ENCODE measurements around the gene FLT3.

The FLT3 gene

DNA sequence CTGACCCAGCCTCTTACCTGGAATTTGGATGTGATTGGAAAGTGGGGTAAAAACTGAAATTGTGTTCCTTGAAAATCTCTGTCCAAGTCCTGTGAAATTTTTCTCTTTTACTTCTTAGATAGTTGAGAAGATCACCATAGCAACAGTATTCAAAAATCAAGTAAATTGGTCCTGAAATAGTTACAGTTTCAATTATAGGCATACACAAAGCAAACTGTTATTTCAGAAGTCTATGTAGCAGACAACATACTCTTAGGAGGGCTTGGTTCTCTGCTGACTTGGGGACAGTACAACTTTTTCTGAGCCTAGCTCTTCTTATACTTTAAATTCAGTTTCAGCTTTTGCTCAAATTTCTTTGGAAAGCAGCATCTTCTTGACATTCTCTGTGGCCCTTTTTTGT, 73.3 kb downstream of the FLT3 start:
- TF ChIP-seq, protein P1, sequence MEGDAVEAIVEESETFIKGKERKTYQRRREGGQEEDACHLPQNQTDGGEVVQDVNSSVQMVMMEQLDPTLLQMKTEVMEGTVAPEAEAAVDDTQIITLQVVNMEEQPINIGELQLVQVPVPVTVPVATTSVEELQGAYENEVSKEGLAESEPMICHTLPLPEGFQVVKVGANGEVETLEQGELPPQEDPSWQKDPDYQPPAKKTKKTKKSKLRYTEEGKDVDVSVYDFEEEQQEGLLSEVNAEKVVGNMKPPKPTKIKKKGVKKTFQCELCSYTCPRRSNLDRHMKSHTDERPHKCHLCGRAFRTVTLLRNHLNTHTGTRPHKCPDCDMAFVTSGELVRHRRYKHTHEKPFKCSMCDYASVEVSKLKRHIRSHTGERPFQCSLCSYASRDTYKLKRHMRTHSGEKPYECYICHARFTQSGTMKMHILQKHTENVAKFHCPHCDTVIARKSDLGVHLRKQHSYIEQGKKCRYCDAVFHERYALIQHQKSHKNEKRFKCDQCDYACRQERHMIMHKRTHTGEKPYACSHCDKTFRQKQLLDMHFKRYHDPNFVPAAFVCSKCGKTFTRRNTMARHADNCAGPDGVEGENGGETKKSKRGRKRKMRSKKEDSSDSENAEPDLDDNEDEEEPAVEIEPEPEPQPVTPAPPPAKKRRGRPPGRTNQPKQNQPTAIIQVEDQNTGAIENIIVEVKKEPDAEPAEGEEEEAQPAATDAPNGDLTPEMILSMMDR (conservative IDR thresholded peaks at IDR 0.05; ENCODE audit: control insufficient read depth, insufficient read depth, low read depth, low read length): no peak
- no peak overlapping the region for H3K4me3 ChIP-seq (ENCODE audit: control insufficient read depth, low read depth, low read length)
- no peak for DNase-seq (ENCODE audit: low read depth)

DNA sequence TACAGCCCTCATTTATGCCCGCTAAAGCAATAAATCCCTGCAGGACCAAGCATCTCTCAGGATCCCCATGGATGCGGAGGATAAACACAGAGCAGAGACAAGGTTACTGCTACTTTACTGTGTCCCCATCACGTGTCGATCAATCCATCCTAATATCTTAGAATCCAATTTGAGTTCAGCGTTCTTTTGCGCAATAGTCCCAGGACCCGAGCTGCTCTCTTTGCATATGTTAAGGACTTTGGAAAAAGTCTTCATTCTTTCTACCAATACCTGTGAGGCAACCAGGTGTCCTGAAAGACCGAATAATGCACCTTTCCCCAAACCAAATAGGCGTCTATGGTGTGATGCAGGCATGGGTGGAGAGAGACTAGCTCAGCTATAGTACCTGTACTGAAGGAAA, 73.9 kb downstream of the FLT3 start:
- no peak overlapping the region for H3K4me3 ChIP-seq (ENCODE audit: control insufficient read depth, low read depth, low read length)
- TF ChIP-seq, protein P1 (conservative IDR thresholded peaks at IDR 0.05; ENCODE audit: control insufficient read depth, insufficient read depth, low read depth, low read length): no peak
- DNase-seq (ENCODE audit: low read depth): no peak

DNA sequence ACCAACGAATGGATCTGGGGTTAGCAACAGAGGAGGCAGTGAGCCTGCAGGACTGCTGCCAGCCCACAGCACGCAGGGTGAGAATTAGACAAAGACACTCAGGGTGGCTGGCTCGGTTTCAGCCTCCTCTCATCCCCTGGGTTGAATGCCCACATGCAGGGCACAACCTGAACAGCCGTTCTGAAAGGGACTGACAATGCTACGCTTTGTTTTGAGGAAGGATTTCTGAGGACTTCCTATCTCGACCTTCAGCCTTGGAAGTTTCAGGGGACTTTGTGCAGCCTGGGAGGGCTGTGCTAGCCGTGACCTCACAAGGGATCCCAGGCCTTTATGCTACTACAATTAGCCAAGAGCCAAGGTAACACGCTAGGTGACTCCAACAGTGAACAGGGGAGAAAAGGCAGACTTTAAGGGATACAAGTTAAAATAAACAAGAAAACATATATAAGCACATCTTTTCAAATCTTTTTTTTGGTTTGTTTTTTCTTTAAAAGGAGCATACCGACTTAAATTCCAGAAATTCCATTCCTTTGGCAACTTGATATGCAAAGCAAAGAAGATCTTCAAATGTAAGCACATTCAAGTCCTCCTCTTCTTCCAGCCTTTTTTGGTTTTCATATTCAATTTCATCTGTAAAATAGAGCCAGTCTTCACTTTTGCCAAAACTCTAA, 77.4 kb downstream of the FLT3 start:
- DNase-seq (ENCODE audit: low read depth): no peak

DNA sequence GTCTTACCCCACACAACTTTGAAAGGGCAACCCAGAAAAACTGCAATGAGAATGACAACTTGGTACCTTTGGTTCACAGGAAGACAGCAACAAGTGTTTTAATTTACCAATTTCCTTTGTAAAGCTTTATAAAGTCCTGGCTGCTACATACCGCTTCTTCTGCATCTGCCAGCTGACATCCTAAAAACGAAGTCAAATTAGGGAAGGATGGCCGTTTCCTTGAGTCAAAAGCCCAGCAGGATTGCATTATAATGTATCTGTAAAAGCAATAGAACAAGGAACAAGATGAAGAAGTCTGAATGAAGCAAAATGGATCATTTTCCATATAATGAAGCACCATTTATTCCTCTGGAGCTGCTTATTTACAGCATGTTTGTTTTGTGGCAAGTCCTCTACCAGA, 86.1 kb downstream of the FLT3 start:
- DNase-seq (ENCODE audit: low read depth): no peak
- TF ChIP-seq, protein P1 (conservative IDR thresholded peaks at IDR 0.05; ENCODE audit: control insufficient read depth, insufficient read depth, low read depth, low read length): no peak
- H3K4me3 ChIP-seq (ENCODE audit: control insufficient read depth, low read depth, low read length): no peak overlapping the region

More for the DNA sequence above, 77.4 kb downstream of the FLT3 start:
- H3K4me3 ChIP-seq (ENCODE audit: control insufficient read depth, low read depth, low read length): no peak overlapping the region
- TF ChIP-seq, protein P1 (conservative IDR thresholded peaks at IDR 0.05; ENCODE audit: control insufficient read depth, insufficient read depth, low read depth, low read length): no peak

DNA sequence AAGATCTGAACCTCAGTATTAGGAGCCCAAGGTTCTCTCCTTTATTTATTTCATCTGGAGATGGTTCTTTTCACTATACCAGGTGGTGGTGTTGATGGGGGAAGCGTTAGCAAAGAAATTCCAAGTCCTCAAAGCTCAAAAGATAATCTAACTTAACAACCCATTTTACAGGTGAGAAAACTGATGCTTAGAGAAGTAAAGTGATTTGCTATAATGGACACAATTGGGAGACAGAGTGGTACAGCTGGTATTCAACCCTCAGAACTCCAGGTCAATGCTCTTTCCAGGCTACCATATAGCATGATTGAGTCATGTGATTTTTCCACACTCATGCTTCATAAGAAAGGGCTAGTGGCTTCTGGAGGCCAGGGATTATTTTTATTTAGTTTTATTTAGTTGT, 86.9 kb downstream of the FLT3 start:
- no peak overlapping the region for H3K4me3 ChIP-seq (ENCODE audit: control insufficient read depth, low read depth, low read length)
- no peak for DNase-seq (ENCODE audit: low read depth)
- TF ChIP-seq, protein P1 (conservative IDR thresholded peaks at IDR 0.05; ENCODE audit: control insufficient read depth, insufficient read depth, low read depth, low read length): no peak

DNA sequence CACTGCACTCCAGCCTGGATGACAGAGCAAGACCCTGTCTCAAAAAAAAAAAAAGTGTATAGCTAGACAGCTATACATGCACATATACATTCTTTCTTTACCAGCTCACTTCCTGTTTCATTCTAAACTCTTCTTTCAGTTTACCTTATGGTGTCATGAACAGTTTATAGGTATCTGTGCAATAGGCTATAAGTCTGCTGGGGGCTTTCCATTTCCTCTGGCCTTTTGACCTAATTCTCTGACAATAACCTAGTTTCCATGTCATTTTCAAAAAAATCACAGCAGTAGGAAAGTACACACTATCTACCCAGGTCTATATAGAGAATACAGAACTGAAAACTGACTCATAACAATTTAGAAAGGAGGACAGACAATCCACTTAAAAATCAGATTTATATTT, 87.5 kb downstream of the FLT3 start:
- no peak for DNase-seq (ENCODE audit: low read depth)
- H3K4me3 ChIP-seq (ENCODE audit: control insufficient read depth, low read depth, low read length): no peak overlapping the region
- TF ChIP-seq, protein P1 (conservative IDR thresholded peaks at IDR 0.05; ENCODE audit: control insufficient read depth, insufficient read depth, low read depth, low read length): no peak

DNA sequence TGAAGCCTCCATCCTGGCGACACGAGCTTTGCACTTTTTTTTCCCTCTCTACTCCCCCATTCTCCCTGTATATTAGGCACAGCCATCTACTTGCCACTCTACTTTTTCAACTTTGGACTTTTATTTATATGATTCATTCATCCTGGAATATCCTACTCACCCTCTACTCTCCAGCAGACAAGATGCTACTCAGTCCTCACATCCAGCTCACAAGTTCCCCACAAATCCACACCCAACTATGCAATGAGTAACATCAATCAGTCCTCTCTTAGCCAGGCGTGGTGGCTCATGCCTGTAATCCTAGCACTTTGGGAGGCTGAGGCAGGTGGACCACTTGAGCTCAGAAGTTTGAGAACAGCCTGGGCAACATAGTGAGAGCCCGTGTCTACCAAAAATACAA, 88.0 kb downstream of the FLT3 start:
- DNase-seq (ENCODE audit: low read depth): no peak
- H3K4me3 ChIP-seq (ENCODE audit: control insufficient read depth, low read depth, low read length): no peak overlapping the region
- TF ChIP-seq, protein P1 (conservative IDR thresholded peaks at IDR 0.05; ENCODE audit: control insufficient read depth, insufficient read depth, low read depth, low read length): no peak
